NT2/D1 (cell line): ENCODE measurements around the gene MAP3K2.

ENCODE experiments used
- SUZ12 ChIP-seq: IDR thresholded peaks from 2 replicates; pipeline ENCODE4 v1.6.1; 2011; ENCODE audit not compliant: insufficient read length, insufficient read depth; ENCODE audit errors: extremely low read depth
- YY1 ChIP-seq: IDR thresholded peaks from 2 replicates; pipeline ENCODE4 v1.6.1; 2011; ENCODE audit not compliant: insufficient read length, insufficient read depth

- no peak for TF ChIP-seq SUZ12
- TF ChIP-seq YY1: no peak
Measured at GRCh38 chr2:127280693-127281092, 107.1 kb downstream of the MAP3K2 start.
